OCI-LY7 (cell line): Measurements from ENCODE around the gene VWA8. TPM values are rescaled to one million over a fixed set of nuclear protein-coding genes. Genes with fewer than 3 reads are reported as not detected.

ENCODE experiments used
- BruUV-seq: library from RNA; stranded (reverse); fragments of 400-500 nt; replicated peaks from 2 replicates; lab custom pipeline; 2021; lab: Mats Ljungman, UMichigan
- CTCF ChIA-PET: fragments of 300-600 bp; sonication (Branson Sonifier 250); formaldehyde crosslinking; loops from one replicate; lab custom pipeline; 2022; ENCODE audit warnings: antibody characterized with exemption; ENCODE audit not compliant: unreplicated experiment; lab: Charles Lee
- POLR2A ChIA-PET: fragments of 300-600 bp; sonication (Branson Sonifier 250); formaldehyde crosslinking; loops from one replicate; lab custom pipeline; 2022; ENCODE audit warnings: antibody characterized with exemption; lab: Charles Lee
- DNase-seq: peaks from one replicate; pipeline ENCODE4 v3.0.0-alpha.2; 2015; ENCODE audit warnings: low spot score
- H2AFZ ChIP-seq: fragments of 200-600 bp; sonication (generic), shearing (Covaris generic); 2 replicates; pipeline ENCODE4 v1.6.1; 2014; ENCODE audit warnings: mild to moderate bottlenecking, antibody characterized with exemption, low read length, moderate library complexity
- H3K27ac ChIP-seq: fragments of 200-600 bp; sonication (generic); 2 replicates; pipeline ENCODE4 v1.5.1; 2014; ENCODE audit warnings: mixed run types, low read depth, mild to moderate bottlenecking, moderate library complexity, low read length, inconsistent platforms; ENCODE audit not compliant: poor library complexity, severe bottlenecking
- H3K36me3 ChIP-seq: fragments of 200-600 bp; sonication (generic); 2 replicates; pipeline ENCODE4 v1.6.1; 2014; ENCODE audit warnings: mild to moderate bottlenecking, antibody characterized with exemption, low read length, moderate library complexity, mixed read lengths; ENCODE audit not compliant: insufficient read depth
- H3K4me1 ChIP-seq: fragments of 200-600 bp; sonication (generic); 2 replicates; pipeline ENCODE4 v1.5.1; 2014; ENCODE audit warnings: mild to moderate bottlenecking, low read length; ENCODE audit not compliant: insufficient read depth, poor library complexity, severe bottlenecking
- H3K4me2 ChIP-seq: fragments of 200-600 bp; sonication (generic); 2 replicates; pipeline ENCODE4 v1.6.1; 2014; ENCODE audit warnings: mild to moderate bottlenecking, low read length
- H3K4me3 ChIP-seq: fragments of 200-600 bp; sonication (generic); 2 replicates; pipeline ENCODE4 v1.5.1; 2014; ENCODE audit warnings: mild to moderate bottlenecking, low read depth, low read length; ENCODE audit not compliant: poor library complexity, severe bottlenecking
- H3K79me2 ChIP-seq: fragments of 200-600 bp; sonication (generic); 2 replicates; pipeline ENCODE4 v1.6.1; 2016; ENCODE audit warnings: low read depth, mild to moderate bottlenecking, low read length, moderate library complexity, mixed read lengths; ENCODE audit not compliant: insufficient read depth
- H3K9me2 ChIP-seq: fragments of 200-600 bp; sonication (generic); 2 replicates; pipeline ENCODE4 v1.6.1; 2016; ENCODE audit warnings: mild to moderate bottlenecking, low read length, mixed read lengths; ENCODE audit not compliant: insufficient read depth
- H3K9me3 ChIP-seq: fragments of 200-600 bp; sonication (generic); 2 replicates; pipeline ENCODE4 v1.6.1; 2014; ENCODE audit warnings: mild to moderate bottlenecking, mixed run types, low read length, mixed read lengths
- H4K20me1 ChIP-seq: fragments of 200-600 bp; sonication (generic); 2 replicates; pipeline ENCODE4 v1.6.1; 2014; ENCODE audit warnings: mild to moderate bottlenecking, antibody characterized with exemption, low read length, moderate library complexity, mixed read lengths; ENCODE audit not compliant: insufficient read depth
- CTCF ChIP-seq: fragments of 200-600 bp; sonication (generic); conservative IDR thresholded peaks from 2 replicates; pipeline ENCODE4 v1.5.1; 2014; ENCODE audit warnings: mild to moderate bottlenecking, antibody characterized with exemption, low read length, moderate library complexity, mixed read lengths
- EZH2phosphoT487 ChIP-seq: fragments of 200-600 bp; sonication (generic); IDR thresholded peaks from 2 replicates; pipeline ENCODE4 v1.6.1; 2018; ENCODE audit warnings: low read depth, borderline replicate concordance, mild to moderate bottlenecking, mixed run types, antibody characterized with exemption, low read length, moderate library complexity, mixed read lengths
- intact Hi-C: fragments of 100-400 bp; cut with micrococcal nuclease; formaldehyde crosslinking; loops from one replicate; pipeline ENCODE4 v1.10.0; 2022; ENCODE audit not compliant: unreplicated experiment
- total RNA-seq, 2 experiments: library from RNA; depleted of rRNA in 1 of 2; stranded (reverse); fragments of >200 nt in 1 of 2; shearing (Covaris generic) in 1 of 2; gene quantifications; 2 replicates each; pipeline ENCODE4 v1.2.3, GENCODE V29; 2014 to 2022

VWA8 gene
- total RNA-seq, 2 experiments from 2014 or later: 26.4 to 31.5 TPM

GRCh38 chr13:41917641-41918040 is 43.3 kb downstream of the VWA8 start:
- TF ChIP-seq EZH2phosphoT487 (no peak), CTCF (no peak)
- H3K9me3 ChIP-seq: no peaks in the 10 kb centered on the region
- no peak overlapping the region for H3K4me3 ChIP-seq
- H3K79me2 ChIP-seq: peaks cover 58% of the 10 kb centered on the region
- DNase-seq: peak; percentile 27
- intact Hi-C loops: loop anchor here (2.0 to 10.0 kb wide), 5 partner anchors 43 to 455 kb away; partner anchors contain the start of genes AKAP11 and VWA8
- H3K4me1 ChIP-seq: peaks cover 60% of the 10 kb centered on the region
- POLR2A ChIA-PET: interaction anchor here (0.7 to 4.6 kb wide), 6 partner anchors 12 to 509 kb away, joined by 3 to 21 read pairs (median 5); partner anchors contain the start of gene VWA8
- H3K27ac ChIP-seq: peak overlapping the region; percentile 87
- peak overlapping the region; percentile 69 for H3K4me2 ChIP-seq
- H4K20me1 ChIP-seq: 0 out of 2 replicates have a peak, but pooled peaks cover 3% of the 10 kb centered on the region
- no peak overlapping the region for H2AFZ ChIP-seq
- CTCF ChIA-PET: interaction anchor here (1.1 kb wide), 1 partner anchor 195 kb away, joined by 3 read pairs; no protein-coding TSS in a partner anchor
- no peaks in the 10 kb centered on the region for H3K9me2 ChIP-seq
- no TSS peak for BruUV-seq
- peaks cover 5% of the 10 kb centered on the region; the same call in 1 of the 2 replicates for H3K36me3 ChIP-seq

- POLR2A ChIA-PET: interaction anchor here (0.6 to 4.6 kb wide), 8 partner anchors 9 to 1472 kb away, joined by 3 to 21 read pairs (median 4); partner anchors contain the start of gene VWA8
- H3K79me2 ChIP-seq: peaks cover 58% of the 10 kb centered on the region
- 0 out of 2 replicates have a peak, but pooled peaks cover 3% of the 10 kb centered on the region for H4K20me1 ChIP-seq
- DNase-seq: peak; percentile 94
- H3K4me2 ChIP-seq: peak overlapping the region; percentile 69
- H3K4me3 ChIP-seq: peak overlapping the region; percentile 42
- H3K9me2 ChIP-seq: no peaks in the 10 kb centered on the region
- H3K36me3 ChIP-seq: peaks cover 7% of the 10 kb centered on the region; the same call in 1 of the 2 replicates
- TF ChIP-seq EZH2phosphoT487 (no peak), CTCF (no peak)
- peak overlapping the region; percentile 87 for H3K27ac ChIP-seq
- H3K4me1 ChIP-seq: peaks cover 60% of the 10 kb centered on the region
- intact Hi-C loops: loop anchor here (2.0 to 10.0 kb wide), 5 partner anchors 44 to 454 kb away; partner anchors contain the start of genes AKAP11 and VWA8
- no peak overlapping the region for H2AFZ ChIP-seq
- CTCF ChIA-PET: no interaction called here
- no peaks in the 10 kb centered on the region for H3K9me3 ChIP-seq
- TSS peak; percentile 59 for BruUV-seq
These were observed 44.5 kb downstream of the VWA8 start for GRCh38 chr13:41916173-41916954.
